GM19455 (cell line): ENCODE measurements around the gene PCSK5.

Source experiments
- ATAC-seq: cut with Tn5 transposase; IDR thresholded peaks from one replicate; pipeline ENCODE4 v1.9.1; 2021; ENCODE audit not compliant: unreplicated experiment

PCSK5 gene

GRCh38 chr9:75918909-75919308 lies 28.4 kb downstream of the PCSK5 start:
- ATAC-seq, result no peak

DNA sequence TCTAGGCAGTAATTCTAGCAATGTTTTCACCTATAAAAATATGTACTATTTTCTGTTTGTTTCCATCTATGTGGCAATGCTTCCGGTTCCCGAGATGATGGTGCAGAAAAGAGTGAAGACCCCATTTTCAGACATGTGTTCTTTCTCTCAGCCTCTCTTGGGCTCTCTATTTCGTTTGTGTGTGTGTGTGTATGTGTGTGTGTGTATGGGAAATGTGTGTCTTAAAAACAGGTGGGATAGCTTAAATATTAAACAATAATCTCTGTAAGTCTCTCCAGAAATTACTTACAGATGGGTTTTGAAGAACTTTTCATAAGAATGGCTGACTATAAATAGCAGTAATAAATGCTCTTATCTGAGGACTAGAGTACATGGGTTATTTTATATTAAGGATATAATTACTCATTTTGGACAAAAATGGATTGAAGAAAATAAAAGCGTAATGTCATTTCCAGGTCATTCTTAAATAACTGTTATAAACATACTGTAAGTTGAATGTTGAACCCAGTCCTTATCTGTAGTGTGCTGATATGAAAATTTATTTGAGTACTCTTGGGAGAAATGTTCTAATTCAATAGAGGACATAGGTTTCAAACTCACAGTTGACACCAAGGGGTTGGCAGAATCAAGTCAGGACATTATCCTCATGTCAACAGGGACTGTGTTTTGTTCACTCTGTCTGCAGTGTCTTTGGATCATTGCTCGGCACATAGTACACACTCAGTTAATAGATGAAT lies 31.1 kb downstream of the PCSK5 start:
- no peak for ATAC-seq

GRCh38 chr9:75926385-75926784 lies 35.9 kb downstream of the PCSK5 start:
- no peak for ATAC-seq

DNA sequence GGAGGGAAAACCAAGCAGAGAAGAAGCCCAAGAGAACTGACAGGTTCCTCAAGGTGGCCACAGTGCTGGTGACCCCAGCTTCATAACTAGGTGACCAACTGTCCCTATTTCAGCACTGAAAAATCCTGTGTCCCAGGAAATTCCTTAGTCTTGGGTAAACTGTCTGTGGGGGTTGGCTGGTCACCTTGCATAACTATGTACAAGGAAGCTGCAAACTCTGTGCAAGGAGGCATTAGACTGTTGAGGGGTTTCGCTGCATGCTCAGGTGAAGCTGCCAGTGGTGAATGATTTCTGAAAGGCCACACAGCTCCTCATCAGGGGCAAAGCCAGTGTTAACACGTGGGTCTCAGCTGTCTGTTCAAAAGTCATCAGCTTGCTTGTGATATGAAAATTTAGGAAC lies 36.9 kb downstream of the PCSK5 start:
- ATAC-seq, result no peak

DNA sequence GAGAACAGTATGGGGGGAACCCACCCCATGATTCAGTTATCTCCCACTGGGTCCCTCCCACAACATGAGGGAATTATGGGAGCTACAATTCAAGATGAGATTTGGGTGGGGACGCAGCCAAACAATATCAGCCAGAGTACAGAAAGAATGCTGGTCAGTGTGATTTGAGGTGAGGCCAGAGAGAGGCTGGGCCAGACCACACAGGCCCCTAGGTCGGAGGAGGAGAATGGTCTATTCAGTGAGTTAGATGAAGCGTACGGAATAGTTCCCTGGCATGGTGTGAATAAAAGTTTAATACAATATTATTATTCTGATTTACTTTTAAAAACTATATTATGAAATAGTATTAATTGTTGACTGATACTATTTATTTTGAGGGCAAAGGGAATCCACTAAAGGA lies 39.7 kb downstream of the PCSK5 start:
- ATAC-seq, result no peak

- ATAC-seq, result no peak
Observed at GRCh38 chr9:75930730-75931321, 40.4 kb downstream of the PCSK5 start.

GRCh38 chr9:75933982-75934381 lies 43.5 kb downstream of the PCSK5 start:
- ATAC-seq, result no peak

DNA sequence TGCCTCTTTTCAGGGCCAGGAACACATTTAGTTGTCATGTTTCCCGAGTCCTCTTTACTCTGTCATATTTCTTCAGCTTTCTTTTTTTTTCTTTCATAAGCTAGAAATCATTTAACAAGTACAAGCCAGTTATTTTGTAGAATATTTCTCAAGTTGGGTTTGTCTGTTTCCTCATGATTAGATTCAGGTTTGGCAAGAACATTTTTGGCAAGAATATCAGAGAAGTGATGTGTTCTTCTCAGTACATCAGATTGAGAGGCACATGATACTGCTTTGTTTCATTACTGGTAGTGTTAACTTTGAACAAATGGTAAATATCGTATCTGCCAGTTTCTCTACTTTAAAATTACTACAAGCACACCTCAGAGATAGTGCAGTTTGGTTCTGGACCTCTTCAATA lies 45.1 kb downstream of the PCSK5 start:
- ATAC-seq, result no peak

GRCh38 chr9:75937521-75938258 lies 47.2 kb downstream of the PCSK5 start:
- ATAC-seq, result no peak

DNA sequence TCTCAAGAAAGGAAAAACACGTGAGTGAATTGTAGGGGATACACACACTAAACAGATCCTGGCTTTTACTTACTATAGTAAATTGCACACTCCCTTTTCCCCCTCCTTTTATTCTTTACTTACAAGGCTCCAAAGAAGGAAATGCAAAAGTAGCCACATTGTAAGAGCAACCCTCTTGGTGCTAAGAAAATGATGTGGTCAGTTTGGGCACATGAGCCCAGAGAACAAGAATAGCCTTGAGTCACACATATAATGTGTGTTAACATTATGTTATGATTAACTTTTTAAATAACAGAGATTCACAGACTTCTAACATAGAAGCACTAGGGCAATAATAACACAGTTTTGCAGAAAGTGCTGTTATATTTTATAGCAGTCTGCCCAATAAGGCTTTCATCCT lies 48.5 kb downstream of the PCSK5 start:
- no peak for ATAC-seq

DNA sequence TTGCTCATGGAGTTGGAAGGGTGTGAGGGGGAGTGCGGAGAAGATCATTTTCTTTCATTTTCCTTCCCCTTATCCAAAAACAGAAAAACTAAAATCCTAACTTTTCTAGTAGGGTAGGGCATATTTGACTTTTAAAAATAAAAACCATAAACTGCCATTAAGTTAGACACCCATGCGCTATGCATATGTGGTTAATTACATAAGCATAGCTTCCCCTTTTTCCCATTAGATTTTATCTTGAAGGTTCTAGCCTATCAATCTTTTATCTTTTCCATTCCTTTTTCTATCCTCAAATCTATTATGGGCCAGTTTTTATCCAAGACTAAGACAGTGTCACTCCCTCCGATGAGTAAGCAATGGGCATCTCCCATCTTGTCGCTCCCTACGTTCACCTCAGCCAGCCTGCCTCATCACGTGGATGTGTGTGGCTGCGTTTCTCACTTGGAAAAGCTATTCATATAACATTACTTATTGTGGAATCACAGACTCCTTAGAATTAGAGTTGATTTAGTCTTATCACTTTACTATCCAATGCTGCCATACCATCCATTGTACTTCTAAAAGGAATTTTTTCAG lies 49.2 kb downstream of the PCSK5 start:
- no peak for ATAC-seq

DNA sequence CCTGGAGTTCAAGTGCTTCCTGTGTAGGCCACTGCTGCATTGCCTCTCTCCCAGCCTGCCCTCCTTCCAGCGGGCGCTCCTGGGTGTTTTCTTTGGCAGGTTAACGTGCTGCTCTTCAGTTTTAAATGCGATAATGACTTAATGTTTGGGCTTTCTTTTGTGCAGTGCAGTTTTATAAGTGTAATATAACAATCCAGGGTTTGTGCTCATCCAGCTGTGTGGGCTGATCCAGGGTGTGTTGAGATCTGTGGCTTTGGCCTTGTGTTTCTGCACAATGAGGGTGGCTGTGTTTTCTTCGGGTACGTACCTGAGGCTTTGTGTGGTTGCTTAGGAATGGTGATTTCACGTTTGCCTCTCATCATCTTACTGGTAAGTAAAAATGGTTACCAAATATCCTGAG lies 50.6 kb downstream of the PCSK5 start:
- no peak for ATAC-seq

GRCh38 chr9:75941577-75942311 lies 51.3 kb downstream of the PCSK5 start:
- ATAC-seq, result no peak

DNA sequence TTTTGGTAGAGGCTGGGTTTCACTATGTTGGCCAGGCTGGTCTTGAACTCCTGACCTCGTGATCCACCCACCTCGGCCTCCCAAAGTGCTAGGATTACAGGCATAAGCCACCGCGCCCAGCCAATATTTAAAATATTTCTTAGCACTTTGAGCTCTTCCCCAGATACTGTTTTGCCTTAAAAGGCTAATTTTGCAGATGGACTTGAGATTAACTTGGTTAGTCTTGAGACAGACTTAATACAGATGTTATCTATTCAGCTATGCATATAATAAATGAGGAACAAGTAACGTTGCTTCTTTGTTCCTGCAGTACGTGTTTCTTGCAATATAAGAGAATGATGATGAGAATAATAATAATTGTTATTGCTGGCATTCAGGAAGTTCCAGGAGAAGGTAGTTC lies 56.3 kb downstream of the PCSK5 start:
- ATAC-seq, result no peak

DNA sequence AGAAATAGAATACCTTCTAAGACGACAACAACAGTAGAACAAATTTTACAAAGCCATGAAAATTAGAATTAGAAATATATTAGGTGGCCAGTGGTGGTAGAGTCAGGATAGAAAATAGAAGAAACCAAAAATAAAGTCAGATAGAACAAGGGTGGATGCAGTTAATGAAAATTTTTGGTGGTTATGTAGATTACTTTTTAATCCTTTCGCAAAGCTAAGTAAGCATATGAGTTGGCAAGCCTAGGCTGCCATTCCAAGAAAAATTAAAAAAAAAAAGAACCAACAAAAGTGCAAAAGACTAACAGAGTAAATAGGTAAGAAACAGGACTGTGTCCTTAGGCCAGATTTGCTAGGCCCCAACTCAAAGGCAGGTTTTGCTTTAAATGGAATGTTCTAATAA lies 56.8 kb downstream of the PCSK5 start:
- no peak for ATAC-seq

DNA sequence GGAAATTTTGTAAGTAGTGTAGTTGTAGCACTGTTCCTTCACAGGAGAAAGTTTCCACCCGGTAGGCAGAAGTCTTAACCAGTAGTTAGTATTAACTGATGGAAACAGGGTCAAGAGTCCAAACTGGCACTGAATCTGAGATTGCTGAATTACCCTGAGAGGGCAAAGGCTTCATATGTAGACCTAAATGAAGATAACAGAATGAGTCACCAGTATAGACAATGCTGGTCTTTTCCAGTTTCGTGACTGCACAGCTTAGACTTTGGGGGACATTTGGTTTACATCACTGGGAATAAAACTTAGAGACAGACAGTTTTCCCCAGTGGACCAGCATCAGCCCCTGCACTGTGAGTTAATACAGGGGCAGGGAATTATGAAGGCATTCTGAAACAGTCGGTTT lies 60.5 kb downstream of the PCSK5 start:
- ATAC-seq, result no peak

DNA sequence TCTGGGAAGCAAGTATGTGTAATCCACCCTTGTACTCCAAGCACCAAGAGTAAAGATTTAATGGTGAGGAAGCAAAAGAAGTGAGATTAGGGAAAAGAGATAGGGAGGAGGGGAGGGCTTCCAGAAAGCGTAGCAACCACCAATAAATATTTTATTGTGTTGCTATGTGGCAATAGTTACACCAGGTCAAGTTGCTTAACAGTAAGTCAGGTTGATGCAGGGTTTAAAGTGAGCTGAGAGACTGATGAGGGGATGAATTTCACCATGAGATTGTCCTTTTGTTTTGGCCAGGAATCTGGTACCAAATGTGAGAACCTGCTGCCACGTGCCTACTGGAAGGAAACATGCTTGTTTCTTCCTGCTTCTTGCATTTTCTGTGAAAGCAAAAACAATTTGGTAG lies 62.7 kb downstream of the PCSK5 start:
- ATAC-seq, result no peak

DNA sequence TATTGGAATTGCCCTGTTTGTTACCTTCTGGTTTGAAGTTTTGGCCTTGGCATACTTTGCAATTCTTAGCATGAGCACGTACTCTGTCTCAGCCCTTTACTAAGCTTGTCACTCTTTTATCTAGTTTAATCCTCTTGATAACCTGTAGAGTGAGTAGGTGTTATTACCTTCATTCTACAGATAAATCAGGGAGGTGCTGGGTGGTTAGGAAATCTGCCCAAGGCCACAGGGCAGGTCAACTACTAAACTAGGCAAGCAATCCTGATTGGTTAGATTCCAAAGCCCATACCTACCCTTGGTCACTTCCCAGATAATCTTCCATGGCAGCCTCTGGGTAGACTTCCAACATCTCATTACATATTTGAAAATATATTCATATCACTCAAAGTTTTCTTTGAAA lies 65.7 kb downstream of the PCSK5 start:
- no peak for ATAC-seq

DNA sequence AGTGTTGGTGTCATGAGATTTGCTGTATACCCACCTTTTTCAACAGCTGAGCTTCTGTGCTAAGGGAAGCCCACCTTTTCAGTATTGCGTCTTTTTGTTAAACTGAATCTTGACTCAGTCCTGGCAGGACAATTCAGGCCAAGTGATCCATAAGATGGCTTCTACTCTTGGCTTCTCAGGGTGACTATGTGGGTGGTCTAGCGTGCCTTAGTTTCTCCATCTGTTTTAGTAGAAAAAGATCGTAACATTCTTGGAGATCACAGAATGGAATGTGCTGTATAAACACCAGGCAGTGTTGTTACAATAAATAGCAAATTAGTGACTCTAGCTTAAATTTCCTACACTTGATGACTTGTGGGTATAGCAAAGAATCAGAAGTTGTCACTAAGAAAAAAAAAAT lies 66.6 kb downstream of the PCSK5 start:
- ATAC-seq, result no peak

DNA sequence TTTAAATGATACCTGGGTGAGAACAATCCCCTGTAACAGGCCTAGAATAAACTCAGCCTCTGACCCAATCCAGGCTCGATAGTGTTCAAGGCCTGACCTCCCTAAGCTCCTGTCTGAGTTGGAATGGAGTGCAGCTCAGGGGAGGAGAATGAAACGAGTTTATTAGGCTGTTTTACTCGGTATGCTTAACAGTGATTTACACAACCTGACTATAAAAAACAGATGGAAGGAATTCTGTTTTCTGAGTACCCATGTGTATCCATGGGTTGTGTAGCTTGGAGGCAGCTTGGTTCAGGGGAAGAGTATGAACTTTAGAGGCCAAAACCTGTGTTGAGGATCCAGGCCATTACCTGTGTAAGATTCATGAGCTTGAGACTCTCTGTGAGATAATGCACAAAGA lies 67.8 kb downstream of the PCSK5 start:
- ATAC-seq, result no peak

GRCh38 chr9:75960551-75960950 lies 70.1 kb downstream of the PCSK5 start:
- ATAC-seq, result no peak
